Upper lobe of left lung (tissue), 6 donors: ENCODE data around the gene PPM1M. TPM values are rescaled to one million over a fixed set of nuclear protein-coding genes. Genes with fewer than 3 reads are reported as not detected.
"Not testable (repeated sequence)": the region's sequence is repeated elsewhere in the genome, so short reads cannot be mapped to it uniquely, and the experiment has no call there.

Experiments used
- ATAC-seq, 2 donors: fragments of 200-7000 bp; cut with Tn5 transposase; one replicate each; pipeline ENCODE4 v1.9.1; 2022; ENCODE audit warnings: mild to moderate bottlenecking in 2 of 2, moderate library complexity in 2 of 2; ENCODE audit not compliant: low FRiP score in 2 of 2
- DNase-seq, 2 donors: peaks; one replicate each; pipeline ENCODE4 v3.0.0-alpha.2; 2019 to 2020
- H3K27ac ChIP-seq, 4 donors: fragments of 200-600 bp; sonication (generic); one replicate each; pipeline ENCODE4 v1.5.1; 2016 to 2019
- H3K27me3 ChIP-seq, 4 donors: fragments of 200-600 bp; sonication (generic); one replicate each; pipeline ENCODE4 v1.5.1; 2017 to 2019
- H3K36me3 ChIP-seq, 4 donors: fragments of 200-600 bp; sonication (generic); one replicate each; pipeline ENCODE4 v1.5.1; 2016 to 2019
- H3K4me1 ChIP-seq, 4 donors: fragments of 200-600 bp; sonication (generic); one replicate each; pipeline ENCODE4 v1.5.1; 2018 to 2019
- H3K4me3 ChIP-seq, 4 donors: fragments of 200-600 bp; sonication (generic); one replicate each; pipeline ENCODE4 v1.5.1; 2017 to 2019; ENCODE audit warnings: mild to moderate bottlenecking in 2 of 4, moderate library complexity in 1 of 4
- H3K9me3 ChIP-seq, 4 donors: fragments of 200-600 bp; sonication (generic); one replicate each; pipeline ENCODE4 v1.5.1; 2018 to 2019
- CTCF ChIP-seq, 6 experiments: fragments of 450-650 bp in 4 of 6; fragments of 200-600 bp in 2 of 6; sonication (generic) in 2 of 6; IDR thresholded peaks; one replicate each; pipeline ENCODE4 v1.5.1; 2016 to 2019; ENCODE audit warnings: antibody characterized with exemption in 6 of 6
- EP300 ChIP-seq, 4 donors: sonication (generic); formaldehyde crosslinking; IDR thresholded peaks; one replicate each; pipeline ENCODE4 v1.5.1; 2017; ENCODE audit warnings: antibody characterized with exemption in 4 of 4, control low read depth in 2 of 4
- POLR2A ChIP-seq, 4 donors: fragments of 450-650 bp; IDR thresholded peaks; one replicate each; pipeline ENCODE4 v1.5.1; 2016 to 2017; ENCODE audit warnings: antibody characterized with exemption in 4 of 4, mild to moderate bottlenecking in 2 of 4
- POLR2AphosphoS5 ChIP-seq, 2 donors: sonication (generic); formaldehyde crosslinking; IDR thresholded peaks; one replicate each; pipeline ENCODE4 v1.5.1; 2017; ENCODE audit warnings: antibody characterized with exemption in 2 of 2
- WGBS, 2 donors: methylation state at CpG; one replicate each; pipeline ENCODE4 v1.1.5; 2017 to 2018; 5-methylcytosine and 5-hydroxymethylcytosine counted together
- total RNA-seq, 6 donors: library from RNA; depleted of rRNA in 4 of 6; stranded (reverse); fragments of >200 nt in 4 of 6; gene quantifications; one replicate each; pipeline versions ENCODE4 v1.1.0 to v1.2.1, GENCODE V29; 2016 to 2021
- donor health status: DM: no; HTN: no; CAD: no; lungs with moderate emphysema.
- donor health status: DM: no; HTN: yes; CAD: no; lungs with severe emphysema.

Gene PPM1M
- total RNA-seq, 6 donors from 2014 or later, result 18.7 to 68.1 (median 47.8) TPM

- Histone ChIP-seq H3K4me3 (no peak overlapping the region), H3K4me1 (peaks cover 50 to 68% (median 52%) of the 10 kb centered on the region in 4 donors), H3K27me3 (no peaks in the 10 kb centered on the region), H3K9me3 (no peaks in the 10 kb centered on the region), H3K36me3 (peaks cover 25 to 69% (median 53%) of the 10 kb centered on the region in 4 donors), H3K27ac (peak overlapping the region; percentile 22 to 73 (median 32))
- no peak for DNase-seq
- TF ChIP-seq POLR2A (IDR thresholded peaks at IDR 0.05), result no peak
- peak in 1 of 2 donors; percentile 27 for TF ChIP-seq POLR2AphosphoS5 (IDR thresholded peaks at IDR 0.05)
- no peak for TF ChIP-seq CTCF (IDR thresholded peaks at IDR 0.05)
- peak in 1 of 4 donors; percentile 15 for TF ChIP-seq EP300 (IDR thresholded peaks at IDR 0.05)
- WGBS, 2 donors, result 68 to 76% methylated on average over 7 of the region's 7 CpGs
- ATAC-seq, result no peak
These were observed 22.5 kb downstream of the PPM1M start for GRCh38 chr3:52268036-52268435.

DNA sequence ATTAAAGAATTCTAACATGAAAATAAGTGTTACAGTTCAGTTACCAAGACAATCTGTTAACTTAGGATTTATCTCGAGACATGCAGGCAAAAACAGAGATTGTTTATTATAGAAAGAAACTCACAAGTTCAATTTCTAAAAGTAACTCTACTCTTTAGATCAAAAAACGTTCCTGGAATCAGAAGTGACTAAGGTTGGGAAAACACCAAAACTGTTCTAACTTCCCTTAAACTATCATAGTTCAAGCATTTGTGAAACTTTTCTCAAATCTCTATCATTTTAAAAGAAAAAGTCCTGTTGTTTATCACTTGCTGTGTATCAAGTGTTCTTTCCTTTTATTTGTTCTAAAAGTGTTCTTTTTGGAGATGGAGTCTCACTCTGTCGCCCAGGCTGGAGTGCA, 24.2 kb downstream of the PPM1M start:
- ATAC-seq, result no peak
- 37 to 50% methylated on average over 3 of the region's 3 CpGs for WGBS, 2 donors
- H3K36me3 ChIP-seq, result peaks cover 14 to 64% (median 40%) of the 10 kb centered on the region in 4 donors
- DNase-seq, result no peak
- no peak overlapping the region for H3K4me3 ChIP-seq
- peak overlapping the region; percentile 64 to 83 (median 71) for H3K27ac ChIP-seq
- TF ChIP-seq POLR2AphosphoS5 (IDR thresholded peaks at IDR 0.05), result no peak
- no peak for TF ChIP-seq CTCF (IDR thresholded peaks at IDR 0.05)
- no peak for TF ChIP-seq EP300 (IDR thresholded peaks at IDR 0.05)
- no peak for TF ChIP-seq POLR2A (IDR thresholded peaks at IDR 0.05)
- H3K9me3 ChIP-seq, result no peaks in the 10 kb centered on the region
- H3K27me3 ChIP-seq, result no peaks in the 10 kb centered on the region
- H3K4me1 ChIP-seq, result peaks cover 64 to 77% (median 67%) of the 10 kb centered on the region in 4 donors

DNA sequence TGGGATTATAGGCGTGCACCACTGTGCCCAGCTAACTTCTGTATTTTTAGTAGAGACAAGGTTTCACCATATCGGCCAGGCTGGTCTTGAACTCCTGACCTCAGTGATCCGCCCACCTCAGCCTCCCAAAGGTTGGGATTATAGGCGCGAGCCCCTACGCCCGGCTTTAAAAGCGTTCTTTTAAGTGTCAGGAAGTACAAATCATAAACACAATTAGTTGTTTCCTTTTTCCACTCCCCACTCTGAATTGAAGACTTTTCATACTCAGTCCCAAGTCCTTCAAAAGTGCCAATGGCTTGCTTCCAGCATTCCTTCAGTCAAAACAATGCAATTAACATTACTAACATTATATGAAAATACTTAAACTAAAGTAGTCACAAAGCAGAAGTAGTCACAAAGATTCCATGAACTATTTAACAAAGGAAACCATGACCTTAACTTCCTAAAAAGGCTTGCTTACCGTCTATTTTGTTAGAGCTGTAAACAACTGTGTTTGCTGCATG, 24.7 kb downstream of the PPM1M start:
- H3K36me3 ChIP-seq, result peaks cover 14 to 61% (median 37%) of the 10 kb centered on the region in 4 donors
- H3K4me3 ChIP-seq, result no peak overlapping the region
- 11 to 15% methylated on average over 9 of the region's 9 CpGs for WGBS, 2 donors
- H3K9me3 ChIP-seq, result no peaks in the 10 kb centered on the region
- peak; percentile 44 to 48 for ATAC-seq
- TF ChIP-seq CTCF (IDR thresholded peaks at IDR 0.05), result no peak
- TF ChIP-seq POLR2A (IDR thresholded peaks at IDR 0.05), result no peak
- TF ChIP-seq POLR2AphosphoS5 (IDR thresholded peaks at IDR 0.05), result no peak
- TF ChIP-seq EP300 (IDR thresholded peaks at IDR 0.05), result no peak
- H3K4me1 ChIP-seq, result peaks cover 67 to 82% (median 70%) of the 10 kb centered on the region in 4 donors
- no peaks in the 10 kb centered on the region for H3K27me3 ChIP-seq
- H3K27ac ChIP-seq, result peak overlapping the region; percentile 64 to 83 (median 71)
- no peak for DNase-seq

DNA sequence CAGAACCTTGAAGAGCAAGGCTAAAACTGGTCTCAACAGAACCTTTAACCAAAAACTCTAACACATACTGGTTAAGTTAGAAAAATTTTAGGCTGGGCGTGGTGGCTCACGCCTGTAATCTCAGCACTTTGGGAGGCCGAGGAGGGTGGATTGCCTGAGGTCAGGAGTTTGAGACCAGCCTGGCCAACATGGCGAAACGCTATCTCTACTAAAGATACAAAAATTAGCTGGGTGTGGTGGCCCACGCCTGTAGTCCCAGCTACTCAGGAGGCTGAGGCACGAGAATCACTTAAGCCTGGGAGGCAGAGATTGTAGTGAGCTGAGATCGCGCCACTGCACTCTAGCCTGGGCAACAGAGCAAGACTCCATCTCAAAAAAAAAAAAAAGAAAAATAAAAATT, 26.6 kb downstream of the PPM1M start:
- not testable (repeated sequence) for DNase-seq
- Histone ChIP-seq H3K27ac (peak overlapping the region; percentile 4 to 83 (median 71)), H3K4me1 (peaks cover 81 to 100% (median 87%) of the 10 kb centered on the region in 4 donors)

GRCh38 chr3:52272831-52273230, 27.3 kb downstream of the PPM1M start:
- no peak overlapping the region for H3K4me3 ChIP-seq
- TF ChIP-seq POLR2AphosphoS5 (IDR thresholded peaks at IDR 0.05) (no peak), EP300 (IDR thresholded peaks at IDR 0.05) (no peak), CTCF (IDR thresholded peaks at IDR 0.05) (no peak), POLR2A (IDR thresholded peaks at IDR 0.05) (no peak)
- no peak for ATAC-seq
- DNase-seq, result no peak
- WGBS, 2 donors, result 69 to 74% methylated on average over 3 of the region's 3 CpGs
- peaks cover 0 to 36% (median 14%) of the 10 kb centered on the region in 4 donors for H3K36me3 ChIP-seq
- H3K9me3 ChIP-seq, result no peaks in the 10 kb centered on the region
- H3K4me1 ChIP-seq, result peaks cover 77 to 98% (median 85%) of the 10 kb centered on the region in 4 donors
- H3K27ac ChIP-seq, result peak overlapping the region; percentile 4 to 83 (median 28)
- no peaks in the 10 kb centered on the region for H3K27me3 ChIP-seq

More for the DNA sequence above, 26.6 kb downstream of the PPM1M start:
- WGBS, 2 donors, result 73 to 84% methylated on average over 9 of the region's 9 CpGs
- not testable (repeated sequence) for H3K4me3 ChIP-seq, H3K27me3 ChIP-seq, H3K9me3 ChIP-seq, ATAC-seq
- peaks cover 0 to 43% (median 20%) of the 10 kb centered on the region in 4 donors for H3K36me3 ChIP-seq

DNA sequence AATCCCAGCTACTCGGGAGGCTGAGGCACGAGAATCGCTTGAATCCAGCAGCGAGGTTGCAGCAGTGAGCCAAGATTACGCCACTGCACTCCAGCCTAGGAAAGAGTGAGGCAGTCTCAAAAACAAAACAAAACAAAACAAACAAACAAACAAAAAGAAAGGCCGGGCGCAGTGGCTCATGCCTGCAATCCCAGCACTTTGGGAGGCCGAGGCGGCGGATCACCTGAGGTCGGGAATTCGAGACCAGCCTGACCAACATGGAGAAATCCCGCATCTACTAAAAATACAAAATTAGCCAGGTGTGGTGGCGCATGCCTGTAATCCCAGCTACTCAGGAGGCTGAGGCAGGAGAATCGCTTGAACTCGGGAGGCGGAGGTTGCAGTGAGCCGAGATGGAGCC, 29.2 kb downstream of the PPM1M start:
- 87 to 93% methylated on average over 18 of the region's 18 CpGs for WGBS, 2 donors
- peaks cover 67 to 89% (median 77%) of the 10 kb centered on the region in 4 donors for H3K4me1 ChIP-seq
- ATAC-seq, DNase-seq, H3K9me3 ChIP-seq, H3K27me3 ChIP-seq: not testable (repeated sequence)
- peak overlapping the region in 1 of 4 donors; percentile 98 for H3K27ac ChIP-seq
- peak overlapping the region in 1 of 4 donors; percentile 69 for H3K4me3 ChIP-seq
- H3K36me3 ChIP-seq, result peaks cover 0 to 18% (median 0%) of the 10 kb centered on the region in 4 donors
